Panc1 (cell line): Measurements from ENCODE around the gene OR10H3. TPM values are rescaled to one million over a fixed set of nuclear protein-coding genes. Genes with fewer than 3 reads are reported as not detected.

Source experiments
- ATAC-seq: fragments of 200-7000 bp; cut with Tn5 transposase; 2 replicates; pipeline ENCODE4 v1.9.1; 2020; ENCODE audit warnings: mild to moderate bottlenecking, moderate library complexity
- BruUV-seq: library from RNA; stranded (reverse); fragments of 400-500 nt; replicated peaks from 2 replicates; lab custom pipeline; 2021; lab: Mats Ljungman, UMichigan
- CTCF ChIA-PET: fragments of 300-600 bp; sonication (Branson Sonifier 250); formaldehyde crosslinking; loops from one replicate; lab custom pipeline; 2022; ENCODE audit warnings: antibody characterized with exemption; lab: Charles Lee
- POLR2A ChIA-PET: fragments of 300-600 bp; sonication (Branson Sonifier 250); formaldehyde crosslinking; loops from one replicate; lab custom pipeline; 2022; ENCODE audit warnings: antibody characterized with exemption; lab: Charles Lee
- DNase-seq: peaks from one replicate; pipeline ENCODE4 v3.0.0-alpha.2; 2010; ENCODE audit warnings: low read depth, low spot score
- H3K27ac ChIP-seq: 2 replicates; pipeline ENCODE4 v1.5.1; 2011; ENCODE audit warnings: mild to moderate bottlenecking, low read length, inconsistent platforms
- H3K27me3 ChIP-seq: fragments of 200-500 bp; sonication (Bioruptor generic); 2 replicates; pipeline ENCODE4 v1.6.0; 2014; ENCODE audit warnings: low read length, inconsistent platforms; ENCODE audit not compliant: control insufficient read depth, insufficient read depth
- H3K36me3 ChIP-seq: fragments of 200-500 bp; sonication (Bioruptor generic); 2 replicates; pipeline ENCODE4 v1.5.1; 2014; ENCODE audit warnings: inconsistent platforms, mild to moderate bottlenecking, low read length, moderate library complexity; ENCODE audit not compliant: control insufficient read depth, insufficient read depth
- H3K4me1 ChIP-seq: 2 replicates; pipeline ENCODE4 v1.5.1; 2011; ENCODE audit warnings: inconsistent platforms, mild to moderate bottlenecking, low read length, moderate library complexity; ENCODE audit not compliant: control insufficient read depth, insufficient read depth
- H3K4me3 ChIP-seq, 2 experiments: 2 replicates each; pipeline ENCODE4 v1.5.1; 2011 to 2012; ENCODE audit warnings: low read depth in 2 of 2, low read length in 2 of 2, mild to moderate bottlenecking in 2 of 2, inconsistent platforms in 1 of 2, moderate library complexity in 1 of 2
- H3K9me3 ChIP-seq: fragments of 200-500 bp; sonication (Bioruptor generic); 2 replicates; pipeline ENCODE4 v1.5.1; 2014; ENCODE audit warnings: low read depth, mild to moderate bottlenecking, inconsistent platforms, low read length, moderate library complexity; ENCODE audit not compliant: control insufficient read depth, insufficient read depth
- CTCF ChIP-seq: fragments of 450-650 bp; IDR thresholded peaks from 2 replicates; pipeline ENCODE4 v1.5.1; 2017; ENCODE audit warnings: mild to moderate bottlenecking
- POLR2AphosphoS5 ChIP-seq: IDR thresholded peaks from 2 replicates; pipeline ENCODE4 v1.6.1; 2012; ENCODE audit warnings: mild to moderate bottlenecking, low read depth, low read length, moderate library complexity
- REST ChIP-seq, 2 experiments: IDR thresholded peaks; 2 replicates each; pipeline ENCODE4 v1.6.1; 2011 to 2012; ENCODE audit warnings: low read depth in 2 of 2, control low read depth in 1 of 2, low read length in 1 of 2, mild to moderate bottlenecking in 1 of 2, moderate library complexity in 1 of 2; ENCODE audit not compliant: insufficient read depth in 1 of 2
- SIN3A ChIP-seq: IDR thresholded peaks from 2 replicates; pipeline ENCODE4 v1.6.1; 2012; ENCODE audit warnings: low read depth, mild to moderate bottlenecking, low read length, moderate library complexity, borderline replicate concordance; ENCODE audit not compliant: insufficient read depth
- TCF7L2 ChIP-seq: IDR thresholded peaks from 2 replicates; pipeline ENCODE4 v1.6.1; 2011; ENCODE audit warnings: mild to moderate bottlenecking, low read depth, low read length, inconsistent platforms
- in situ Hi-C: cut with HindIII; loops from 2 replicates; pipeline ENCODE4 v1.10.0; 2016; ENCODE audit warnings: low sequenced_read_pairs, low pct_unique_long_range_greater_than_20kb
- intact Hi-C: fragments of 100-400 bp; cut with micrococcal nuclease; formaldehyde crosslinking; loops from one replicate; pipeline ENCODE4 v1.10.0; 2022; ENCODE audit not compliant: unreplicated experiment
- total RNA-seq: library from RNA; stranded (reverse); gene quantifications from one replicate; pipeline ENCODE4 v1.2.1, GENCODE V29; 2021; ENCODE audit not compliant: unreplicated experiment

OR10H3 gene
- total RNA-seq, 1 experiment from 2014 or later: not detected

GRCh38 chr19:15748239-15748638, 10.5 kb downstream of the OR10H3 start:
- no TSS peak for BruUV-seq
- no peaks in the 10 kb centered on the region for H3K36me3 ChIP-seq
- DNase-seq: no peak
- no peaks in the 10 kb centered on the region for H3K9me3 ChIP-seq
- no peaks in the 10 kb centered on the region for H3K4me1 ChIP-seq
- no peak for ATAC-seq
- H3K4me3 ChIP-seq: no peak overlapping the region
- ChIA-PET POLR2A (no interaction called here), CTCF (no interaction called here)
- peaks cover 6% of the 10 kb centered on the region; the same call in 1 of the 2 replicates for H3K27me3 ChIP-seq
- in situ Hi-C loops: no loop called here
- no peak overlapping the region for H3K27ac ChIP-seq
- TF ChIP-seq POLR2AphosphoS5 (no peak), REST (IDR thresholded peaks at IDR 0.05; ENCODE audit: insufficient read depth in 1 of 2, low read depth in 2 of 2, low read length in 1 of 2) (no peak), TCF7L2 (no peak), SIN3A (no peak), CTCF (no peak)
- intact Hi-C loops: no loop called here

- ChIA-PET CTCF (no interaction called here), POLR2A (no interaction called here)
- Histone ChIP-seq H3K4me3 (no peak overlapping the region), H3K9me3 (no peaks in the 10 kb centered on the region), H3K27ac (no peak overlapping the region), H3K36me3 (no peaks in the 10 kb centered on the region), H3K27me3 (0 out of 2 replicates have a peak, but pooled peaks cover 2% of the 10 kb centered on the region), H3K4me1 (no peaks in the 10 kb centered on the region)
- in situ Hi-C loops (no loop called here), intact Hi-C loops (no loop called here)
- ATAC-seq (no peak), DNase-seq (no peak)
- TF ChIP-seq POLR2AphosphoS5: no peak
- TF ChIP-seq CTCF: no peak
- TF ChIP-seq SIN3A: no peak
- no peak for TF ChIP-seq REST (IDR thresholded peaks at IDR 0.05; ENCODE audit: insufficient read depth in 1 of 2, low read depth in 2 of 2, low read length in 1 of 2)
- no peak for TF ChIP-seq TCF7L2
- no TSS peak for BruUV-seq
Measured at GRCh38 chr19:15758379-15758778, 20.6 kb downstream of the OR10H3 start.
